D341Med (cell line): ENCODE measurements around the gene GLIPR2.
"Not testable (repeated sequence)": the region's sequence is repeated elsewhere in the genome, so short reads cannot be mapped to it uniquely, and the experiment has no call there.

Experiments used
- DNase-seq: peaks from one replicate; pipeline ENCODE4 v3.0.0; 2012; ENCODE audit warnings: low spot score

The GLIPR2 gene

GRCh38 chr9:36163786-36164170 is 27.2 kb downstream of the GLIPR2 start:
- peak; percentile 8 for DNase-seq

GRCh38 chr9:36164372-36164771 is 27.8 kb downstream of the GLIPR2 start:
- DNase-seq = no peak

- DNase-seq = peak; percentile 68
Observed at GRCh38 chr9:36164989-36165388, 28.5 kb downstream of the GLIPR2 start.

- DNase-seq = no peak
Observed at GRCh38 chr9:36165826-36166167, 29.3 kb downstream of the GLIPR2 start.

GRCh38 chr9:36166168-36166927 is 29.8 kb downstream of the GLIPR2 start:
- DNase-seq = peak; percentile 95

- DNase-seq = no peak
Observed at GRCh38 chr9:36169166-36169565, 32.6 kb downstream of the GLIPR2 start, which contains the start of gene CCIN. TSS of gene CCIN (plus strand) at chr9:36169388. CDS start at chr9:36169503, 115 bp downstream.

GRCh38 chr9:36169708-36170107 is 33.2 kb downstream of the GLIPR2 start:
- no peak for DNase-seq

GRCh38 chr9:36170531-36170930 is 34.0 kb downstream of the GLIPR2 start:
- no peak for DNase-seq

GRCh38 chr9:36173861-36174260 is 37.3 kb downstream of the GLIPR2 start:
- no peak for DNase-seq

- no peak for DNase-seq
Observed at GRCh38 chr9:36174271-36174670, 37.7 kb downstream of the GLIPR2 start.

- no peak for DNase-seq
Observed at GRCh38 chr9:36174731-36175130, 38.2 kb downstream of the GLIPR2 start.

- not testable (repeated sequence) for DNase-seq
Observed at GRCh38 chr9:36175209-36175608, 38.7 kb downstream of the GLIPR2 start.

- DNase-seq = not testable (repeated sequence)
Observed at GRCh38 chr9:36176496-36176895, 40.0 kb downstream of the GLIPR2 start.

- DNase-seq = no peak
Observed at GRCh38 chr9:36177571-36177970, 41.0 kb downstream of the GLIPR2 start.

- not testable (repeated sequence) for DNase-seq
Observed at GRCh38 chr9:36180243-36180642, 43.7 kb downstream of the GLIPR2 start.

- DNase-seq = no peak
Observed at GRCh38 chr9:36187414-36187813, 50.9 kb downstream of the GLIPR2 start.

- no peak for DNase-seq
Observed at GRCh38 chr9:36188212-36188611, 51.7 kb downstream of the GLIPR2 start.

GRCh38 chr9:36189976-36190375 is 53.4 kb downstream of the GLIPR2 start:
- DNase-seq = no peak

GRCh38 chr9:36190388-36191289 is 54.1 kb downstream of the GLIPR2 start, which contains the start of gene CLTA:
TSS of gene CLTA (plus strand) at chr9:36190921. CDS start at chr9:36191057, 136 bp downstream.
- DNase-seq = peak; percentile 96

- DNase-seq = no peak
Observed at GRCh38 chr9:36191290-36191645, 54.7 kb downstream of the GLIPR2 start.

- no peak for DNase-seq
Observed at GRCh38 chr9:36191686-36192085, 55.2 kb downstream of the GLIPR2 start.

GRCh38 chr9:36192196-36192595 is 55.7 kb downstream of the GLIPR2 start:
- no peak for DNase-seq

GRCh38 chr9:36193023-36193422 is 56.5 kb downstream of the GLIPR2 start:
- no peak for DNase-seq
